Keratinocyte (primary cell): ENCODE measurements around the gene SMOC1. TPM values are rescaled to one million over a fixed set of nuclear protein-coding genes. Genes with fewer than 3 reads are reported as not detected.

Experiments
- DNase-seq: peaks from one replicate; pipeline ENCODE4 v3.0.0-alpha.2; 2011; ENCODE audit warnings: low read depth, missing footprints, low spot score
- FAIRE-seq: peaks from 2 replicates; lab custom pipeline; 2011; peaks lifted over from hg19 to GRCh38; lab: Jason Lieb, UNC
- H2AFZ ChIP-seq: 2 replicates; pipeline ENCODE4 v1.6.0; 2012; ENCODE audit warnings: low read length, control low read depth, inconsistent platforms; ENCODE audit not compliant: control insufficient read depth
- H3K27ac ChIP-seq: 2 replicates; pipeline ENCODE4 v1.5.1; 2011; ENCODE audit warnings: low read length; ENCODE audit not compliant: control insufficient read depth, insufficient read depth
- H3K27me3 ChIP-seq: 3 replicates; pipeline ENCODE4 v1.6.0; 2011; ENCODE audit warnings: low read length; ENCODE audit not compliant: control insufficient read depth, insufficient read depth; ENCODE audit errors: extremely low read depth
- H3K36me3 ChIP-seq, 2 experiments: 2 replicates in 1 of 2; 3 replicates in 1 of 2; pipeline ENCODE4 v1.5.1; 2011; ENCODE audit warnings: low read length in 2 of 2, mild to moderate bottlenecking in 1 of 2; ENCODE audit not compliant: control insufficient read depth in 2 of 2, insufficient read depth in 2 of 2; ENCODE audit errors: extremely low read depth in 1 of 2
- H3K4me1 ChIP-seq: 3 replicates; pipeline ENCODE4 v1.5.1; 2011; ENCODE audit warnings: low read length; ENCODE audit not compliant: control insufficient read depth, insufficient read depth; ENCODE audit errors: extremely low read depth
- H3K4me2 ChIP-seq: 3 replicates; pipeline ENCODE4 v1.6.0; 2011; ENCODE audit warnings: low read depth, low read length; ENCODE audit not compliant: control insufficient read depth, insufficient read depth; ENCODE audit errors: extremely low read depth
- H3K4me3 ChIP-seq, 3 experiments: fragments of 200-600 bp in 1 of 3; sonication (generic) in 1 of 3; 2 replicates in 2 of 3; 3 replicates in 1 of 3; pipeline ENCODE4 v1.5.1; 2011 to 2016; ENCODE audit warnings: low read length in 3 of 3, mild to moderate bottlenecking in 3 of 3, control low read depth in 2 of 3, inconsistent platforms in 1 of 3, low read depth in 1 of 3, mixed read lengths in 1 of 3, mixed run types in 1 of 3, moderate library complexity in 1 of 3; ENCODE audit not compliant: control insufficient read depth in 2 of 3, insufficient read depth in 2 of 3; ENCODE audit errors: extremely low read depth in 1 of 3
- H3K79me2 ChIP-seq: 2 replicates; pipeline ENCODE4 v1.6.0; 2012; ENCODE audit warnings: low read length; ENCODE audit not compliant: control insufficient read depth, insufficient read depth
- H3K9ac ChIP-seq: 3 replicates; pipeline ENCODE4 v1.6.0; 2011; ENCODE audit warnings: low read length; ENCODE audit not compliant: control insufficient read depth, insufficient read depth; ENCODE audit errors: extremely low read depth
- H3K9me1 ChIP-seq: 3 replicates; pipeline ENCODE4 v1.6.0; 2011; ENCODE audit warnings: low read length; ENCODE audit not compliant: control insufficient read depth, insufficient read depth; ENCODE audit errors: extremely low read depth
- H3K9me3 ChIP-seq: 2 replicates; pipeline ENCODE4 v1.5.1; 2012; ENCODE audit warnings: low read depth, low read length; ENCODE audit not compliant: control insufficient read depth
- H4K20me1 ChIP-seq: 3 replicates; pipeline ENCODE4 v1.6.0; 2011; ENCODE audit warnings: low read length; ENCODE audit not compliant: control insufficient read depth, insufficient read depth; ENCODE audit errors: extremely low read depth
- CTCF ChIP-seq, 3 experiments: IDR thresholded peaks in 1 of 3; conservative IDR thresholded peaks in 1 of 3; optimal IDR thresholded peaks in 1 of 3; 2 replicates in 2 of 3; 3 replicates in 1 of 3; pipeline versions ENCODE3 to v1.5.1; 2011; ENCODE audit warnings: low read length in 3 of 3, mild to moderate bottlenecking in 3 of 3, moderate library complexity in 2 of 3, control low read depth in 1 of 3, inconsistent platforms in 1 of 3; ENCODE audit not compliant: insufficient read depth in 2 of 3; ENCODE audit errors: extremely low read depth in 1 of 3
- EZH2 ChIP-seq: IDR thresholded peaks from one replicate; pipeline ENCODE4 v1.6.1; 2012; ENCODE audit warnings: inconsistent platforms, mild to moderate bottlenecking, low read length, moderate library complexity
- dilution Hi-C: fragments of 300-500 bp; cut with MboI; formaldehyde crosslinking; loops from one replicate; pipeline ENCODE4 v1.7.0; 2020; ENCODE audit warnings: low sequenced_read_pairs; ENCODE audit not compliant: extremely low pct_ligation_motif_present
- polyA plus RNA-seq, 5 experiments: library from polyadenylated mRNA; depleted of rRNA in 3 of 5; stranded (reverse) in 3 of 5; stranded (forward) in 1 of 5; unstranded in 1 of 5; fragments of >200 nt; gene quantifications; 1 replicate in 1 of 5; 2 replicates in 3 of 5; 3 replicates in 1 of 5; pipeline versions ENCODE4 v1.2.1 to v1.2.3, GENCODE V29; 2011 to 2012; ENCODE audit warnings: missing spikeins in 2 of 5, low read depth in 1 of 5, low replicate concordance in 1 of 5

The SMOC1 gene
- polyA plus RNA-seq, 1 donor (not counting 4 experiments of a cell fraction or from before 2014, with no cell fraction given) = 6.0 TPM

- H3K79me2 ChIP-seq = no peaks in the 10 kb centered on the region
- no peaks in the 10 kb centered on the region for H3K27me3 ChIP-seq
- DNase-seq (no peak), FAIRE-seq (no peak)
- H2AFZ ChIP-seq = no peak overlapping the region
- H3K4me3 ChIP-seq = no peak overlapping the region
- no peaks in the 10 kb centered on the region for H3K9me3 ChIP-seq
- H3K9ac ChIP-seq = no peak overlapping the region
- no peak overlapping the region for H3K27ac ChIP-seq
- no peaks in the 10 kb centered on the region for H4K20me1 ChIP-seq
- dilution Hi-C loops = no loop called here
- H3K4me1 ChIP-seq = peaks cover 11% of the 10 kb centered on the region
- H3K4me2 ChIP-seq = no peak overlapping the region
- TF ChIP-seq CTCF (optimal IDR thresholded peaks at IDR 0.05 in 1 of 3, IDR thresholded peaks at IDR 0.05 in 1 of 3, conservative IDR thresholded peaks at IDR 0.05 in 1 of 3; ENCODE audit: extremely low read depth in 1 of 3, insufficient read depth in 2 of 3, low read length in 3 of 3) (no peak), EZH2 (no peak)
- no peaks in the 10 kb centered on the region for H3K9me1 ChIP-seq
- no peaks in the 10 kb centered on the region for H3K36me3 ChIP-seq
These were observed 153.9 kb downstream of the SMOC1 start for GRCh38 chr14:70033116-70033515.

GRCh38 chr14:70033561-70033960, 154.3 kb downstream of the SMOC1 start:
- H3K79me2 ChIP-seq = no peaks in the 10 kb centered on the region
- TF ChIP-seq CTCF (optimal IDR thresholded peaks at IDR 0.05 in 1 of 3, IDR thresholded peaks at IDR 0.05 in 1 of 3, conservative IDR thresholded peaks at IDR 0.05 in 1 of 3; ENCODE audit: extremely low read depth in 1 of 3, insufficient read depth in 2 of 3, low read length in 3 of 3) (no peak), EZH2 (no peak)
- no peak overlapping the region for H3K4me2 ChIP-seq
- no peaks in the 10 kb centered on the region for H3K9me3 ChIP-seq
- DNase-seq = no peak
- dilution Hi-C loops = no loop called here
- H3K9me1 ChIP-seq = no peaks in the 10 kb centered on the region
- H3K27ac ChIP-seq = no peak overlapping the region
- FAIRE-seq = no peak
- H3K4me1 ChIP-seq = peaks cover 11% of the 10 kb centered on the region
- H4K20me1 ChIP-seq = no peaks in the 10 kb centered on the region
- no peaks in the 10 kb centered on the region for H3K27me3 ChIP-seq
- no peak overlapping the region for H2AFZ ChIP-seq
- no peaks in the 10 kb centered on the region for H3K36me3 ChIP-seq
- no peak overlapping the region for H3K9ac ChIP-seq
- H3K4me3 ChIP-seq = no peak overlapping the region
